H9 (cell line): ENCODE measurements around the gene ACTN3. TPM values are rescaled to one million over a fixed set of nuclear protein-coding genes. Genes with fewer than 3 reads are reported as not detected.

Source experiments
- DNase-seq: peaks from one replicate; pipeline ENCODE4 v3.0.0-alpha.2; 2017
- H2AFZ ChIP-seq: one replicate; pipeline ENCODE4 v1.6.1; 2013; ENCODE audit warnings: mild to moderate bottlenecking, low read length, control low read depth, moderate library complexity
- H2AK5ac ChIP-seq: 2 replicates; pipeline ENCODE4 v1.6.1; 2013; ENCODE audit warnings: low read length, control low read depth, mixed read lengths; ENCODE audit not compliant: insufficient read length
- H2BK120ac ChIP-seq: one replicate; pipeline ENCODE4 v1.6.1; 2013; ENCODE audit warnings: low read depth, mild to moderate bottlenecking, low read length, control low read depth, inconsistent platforms; ENCODE audit not compliant: poor library complexity, severe bottlenecking
- H2BK12ac ChIP-seq: 2 replicates; pipeline ENCODE4 v1.6.1; 2013; ENCODE audit warnings: low read length, control low read depth, mixed read lengths, low read depth; ENCODE audit not compliant: insufficient read length
- H2BK15ac ChIP-seq: 2 replicates; pipeline ENCODE4 v1.6.1; 2013; ENCODE audit warnings: low read depth, low read length, control low read depth
- H2BK20ac ChIP-seq: one replicate; pipeline ENCODE4 v1.6.1; 2013; ENCODE audit warnings: low read depth, mild to moderate bottlenecking, low read length, control low read depth, inconsistent platforms; ENCODE audit not compliant: poor library complexity, severe bottlenecking
- H2BK5ac ChIP-seq: 2 replicates; pipeline ENCODE4 v1.6.1; 2013; ENCODE audit warnings: low read length, control low read depth, mixed read lengths; ENCODE audit not compliant: insufficient read length
- H3K14ac ChIP-seq: 2 replicates; pipeline ENCODE4 v1.6.1; 2013; ENCODE audit warnings: low read length, control low read depth; ENCODE audit not compliant: insufficient read depth
- H3K18ac ChIP-seq: 2 replicates; pipeline ENCODE4 v1.6.1; 2013; ENCODE audit warnings: low read depth, mild to moderate bottlenecking, mixed read lengths, low read length, control low read depth; ENCODE audit not compliant: insufficient read length
- H3K23ac ChIP-seq: 2 replicates; pipeline ENCODE4 v1.6.1; 2013; ENCODE audit warnings: low read length, control low read depth, mixed read lengths, low read depth; ENCODE audit not compliant: insufficient read length
- H3K23me2 ChIP-seq: 2 replicates; pipeline ENCODE4 v1.6.1; 2013; ENCODE audit warnings: low read depth, mild to moderate bottlenecking, mixed read lengths, low read length, control low read depth; ENCODE audit not compliant: insufficient read length, poor library complexity, severe bottlenecking
- H3K27ac ChIP-seq: 2 replicates; pipeline ENCODE4 v1.5.1; 2013; ENCODE audit warnings: low read length, control low read depth, mixed read lengths, low read depth; ENCODE audit not compliant: insufficient read length
- H3K27me3 ChIP-seq: 2 replicates; pipeline ENCODE4 v1.6.1; 2013; ENCODE audit warnings: low read length, control low read depth, inconsistent platforms; ENCODE audit not compliant: insufficient read depth
- H3K4ac ChIP-seq: 2 replicates; pipeline ENCODE4 v1.6.1; 2013; ENCODE audit warnings: low read depth, mild to moderate bottlenecking, control low read depth, inconsistent platforms, low read length, moderate library complexity
- H3K4me1 ChIP-seq: 2 replicates; pipeline ENCODE4 v1.6.1; 2013; ENCODE audit warnings: low read length, control low read depth, inconsistent platforms; ENCODE audit not compliant: insufficient read depth
- H3K4me2 ChIP-seq: 2 replicates; pipeline ENCODE4 v1.6.1; 2013; ENCODE audit warnings: low read length, control low read depth, mixed read lengths; ENCODE audit not compliant: insufficient read length, insufficient read depth
- H3K56ac ChIP-seq: 2 replicates; pipeline ENCODE4 v1.6.1; 2013; ENCODE audit warnings: low read depth, mild to moderate bottlenecking, mixed read lengths, low read length, control low read depth; ENCODE audit not compliant: insufficient read length
- H3K79me1 ChIP-seq: 2 replicates; pipeline ENCODE4 v1.6.1; 2013; ENCODE audit warnings: low read depth, mild to moderate bottlenecking, moderate library complexity, low read length, control low read depth, inconsistent platforms; ENCODE audit not compliant: insufficient read depth, poor library complexity, severe bottlenecking
- H3K79me2 ChIP-seq: 2 replicates; pipeline ENCODE4 v1.6.1; 2013; ENCODE audit warnings: low read length, control low read depth, inconsistent platforms; ENCODE audit not compliant: insufficient read depth
- H3K9ac ChIP-seq: 2 replicates; pipeline ENCODE4 v1.6.1; 2013; ENCODE audit warnings: low read length, control low read depth, mixed read lengths; ENCODE audit not compliant: insufficient read length; ENCODE audit errors: extremely low read depth
- H3K9me3 ChIP-seq: one replicate; pipeline ENCODE4 v1.6.1; 2013; ENCODE audit warnings: low read depth, low read length, inconsistent platforms; ENCODE audit not compliant: control insufficient read depth
- H3T11ph ChIP-seq: one replicate; pipeline ENCODE4 v1.6.1; 2013; ENCODE audit warnings: mild to moderate bottlenecking, low read length, control low read depth, inconsistent platforms
- H4K20me1 ChIP-seq: one replicate; pipeline ENCODE4 v1.6.1; 2013; ENCODE audit not compliant: control insufficient read depth, insufficient read length, insufficient read depth
- H4K5ac ChIP-seq: 2 replicates; pipeline ENCODE4 v1.6.1; 2013; ENCODE audit warnings: low read depth, mild to moderate bottlenecking, mixed read lengths, low read length, control low read depth; ENCODE audit not compliant: insufficient read length
- H4K8ac ChIP-seq: replicated peaks from 2 replicates; pipeline ENCODE4 v1.6.1; 2013; ENCODE audit warnings: low read length, control low read depth, mixed read lengths, low read depth; ENCODE audit not compliant: insufficient read length
- H4K91ac ChIP-seq: 2 replicates; pipeline ENCODE4 v1.6.1; 2013; ENCODE audit warnings: low read depth, mild to moderate bottlenecking, moderate library complexity, mixed read lengths, low read length, control low read depth; ENCODE audit not compliant: insufficient read length
- H3K27ac Mint-ChIP-seq, 3 experiments: 2 replicates in 2 of 3; 3 replicates in 1 of 3; pipeline ENCODE4 v1.8.0; 2020 to 2021; ENCODE audit warnings: mixed read lengths in 3 of 3, mild to moderate bottlenecking in 1 of 3, moderate library complexity in 1 of 3
- H3K27me3 Mint-ChIP-seq: 2 replicates; pipeline ENCODE4 v1.8.0; 2021; ENCODE audit warnings: low read depth, mild to moderate bottlenecking, moderate library complexity, mixed read lengths
- H3K36me3 Mint-ChIP-seq, 3 experiments: 2 replicates in 2 of 3; 3 replicates in 1 of 3; pipeline ENCODE4 v1.8.0; 2020 to 2021; ENCODE audit warnings: low read depth in 3 of 3, mixed read lengths in 3 of 3; ENCODE audit not compliant: insufficient read depth in 1 of 3
- H3K4me1 Mint-ChIP-seq, 2 experiments: 2 replicates each; pipeline ENCODE4 v1.8.0; 2020; ENCODE audit warnings: mixed read lengths in 2 of 2
- H3K4me3 Mint-ChIP-seq, 2 experiments: 2 replicates in 1 of 2; 3 replicates in 1 of 2; pipeline ENCODE4 v1.8.0; 2020 to 2021; ENCODE audit warnings: mild to moderate bottlenecking in 2 of 2, mixed read lengths in 2 of 2, moderate library complexity in 1 of 2
- H3K9me3 Mint-ChIP-seq, 2 experiments: 2 replicates in 1 of 2; 3 replicates in 1 of 2; pipeline ENCODE4 v1.8.0; 2020; ENCODE audit warnings: mild to moderate bottlenecking in 2 of 2, mixed read lengths in 2 of 2, moderate library complexity in 1 of 2
- WGBS: extraction: QIAGEN DNeasy Blood & Tissue Kit; methylation state at CpG from one replicate; pipeline ENCODE4 v1.1.7; 2013; ENCODE audit warnings: missing lambda C conversion rate, low lambda C conversion rate, mixed read lengths; ENCODE audit not compliant: insufficient read length; ENCODE audit errors: extremely low coverage; 5-methylcytosine and 5-hydroxymethylcytosine counted together
- total RNA-seq: library from RNA; stranded (reverse); gene quantifications from 2 replicates; pipeline ENCODE4 v1.2.1, GENCODE V29; 2021
- TF ChIP-seq, protein P1 (sequence below): fragments of 200-600 bp; sonication (generic); conservative IDR thresholded peaks from 3 replicates; pipeline ENCODE4 v1.8.0; 2021; ENCODE audit warnings: antibody characterized with exemption, mild to moderate bottlenecking

ACTN3 gene
- total RNA-seq, 1 experiment from 2014 or later = 45.7 TPM

- no peaks in the 10 kb centered on the region for H4K20me1 ChIP-seq
- H2BK12ac ChIP-seq = no peak overlapping the region
- no peak overlapping the region for H3K27ac ChIP-seq
- H3K18ac ChIP-seq = no peak overlapping the region
- H3K27me3 ChIP-seq = no peaks in the 10 kb centered on the region
- H2AFZ ChIP-seq = no peak overlapping the region
- H3K4me3 Mint-ChIP-seq = no peak overlapping the region
- H4K91ac ChIP-seq = no peak overlapping the region
- H3K9me3 Mint-ChIP-seq = peaks cover 25 to 40% of the 10 kb centered on the region in 2 experiments
- H3K4ac ChIP-seq = no peak overlapping the region
- whole genome bisulfite sequencing = no CpG with 5 or more reads among the region's 2 CpGs
- H3K23me2 ChIP-seq = peaks cover 10% of the 10 kb centered on the region
- no peak overlapping the region for H3K9ac ChIP-seq
- H3K36me3 Mint-ChIP-seq = peaks cover 2 to 24% (median 20%) of the 10 kb centered on the region in 3 experiments; a peak in 5 of 7 replicates
- peaks cover 29% of the 10 kb centered on the region for H3K27me3 Mint-ChIP-seq
- H2BK15ac ChIP-seq = no peak overlapping the region
- H3K79me1 ChIP-seq = peaks cover 3% of the 10 kb centered on the region
- H4K5ac ChIP-seq = no peak overlapping the region
- peaks cover 15 to 17% of the 10 kb centered on the region in 2 experiments for H3K4me1 Mint-ChIP-seq
- H2BK120ac ChIP-seq = no peak overlapping the region
- no peak for DNase-seq
- no peak overlapping the region for H3K23ac ChIP-seq
- H2BK20ac ChIP-seq = no peak overlapping the region
- no peak overlapping the region for H3K27ac Mint-ChIP-seq
- H3K4me1 ChIP-seq = no peaks in the 10 kb centered on the region; the same call in 1 of the 2 replicates
- H3K4me2 ChIP-seq = no peak overlapping the region
- H3K14ac ChIP-seq = no peak overlapping the region
- H2BK5ac ChIP-seq = no peak overlapping the region
- TF ChIP-seq, protein P1, sequence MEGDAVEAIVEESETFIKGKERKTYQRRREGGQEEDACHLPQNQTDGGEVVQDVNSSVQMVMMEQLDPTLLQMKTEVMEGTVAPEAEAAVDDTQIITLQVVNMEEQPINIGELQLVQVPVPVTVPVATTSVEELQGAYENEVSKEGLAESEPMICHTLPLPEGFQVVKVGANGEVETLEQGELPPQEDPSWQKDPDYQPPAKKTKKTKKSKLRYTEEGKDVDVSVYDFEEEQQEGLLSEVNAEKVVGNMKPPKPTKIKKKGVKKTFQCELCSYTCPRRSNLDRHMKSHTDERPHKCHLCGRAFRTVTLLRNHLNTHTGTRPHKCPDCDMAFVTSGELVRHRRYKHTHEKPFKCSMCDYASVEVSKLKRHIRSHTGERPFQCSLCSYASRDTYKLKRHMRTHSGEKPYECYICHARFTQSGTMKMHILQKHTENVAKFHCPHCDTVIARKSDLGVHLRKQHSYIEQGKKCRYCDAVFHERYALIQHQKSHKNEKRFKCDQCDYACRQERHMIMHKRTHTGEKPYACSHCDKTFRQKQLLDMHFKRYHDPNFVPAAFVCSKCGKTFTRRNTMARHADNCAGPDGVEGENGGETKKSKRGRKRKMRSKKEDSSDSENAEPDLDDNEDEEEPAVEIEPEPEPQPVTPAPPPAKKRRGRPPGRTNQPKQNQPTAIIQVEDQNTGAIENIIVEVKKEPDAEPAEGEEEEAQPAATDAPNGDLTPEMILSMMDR = no peak
- H3T11ph ChIP-seq = no peak overlapping the region
- H4K8ac ChIP-seq = no peak overlapping the region
- H3K56ac ChIP-seq = no peak overlapping the region
- H3K79me2 ChIP-seq = no peaks in the 10 kb centered on the region
- no peaks in the 10 kb centered on the region for H3K9me3 ChIP-seq
- no peak overlapping the region for H2AK5ac ChIP-seq
These were observed 44.5 kb downstream of the ACTN3 start for GRCh38 chr11:66591175-66591574.
